ENCODE data around the gene SCD5.

DNA sequence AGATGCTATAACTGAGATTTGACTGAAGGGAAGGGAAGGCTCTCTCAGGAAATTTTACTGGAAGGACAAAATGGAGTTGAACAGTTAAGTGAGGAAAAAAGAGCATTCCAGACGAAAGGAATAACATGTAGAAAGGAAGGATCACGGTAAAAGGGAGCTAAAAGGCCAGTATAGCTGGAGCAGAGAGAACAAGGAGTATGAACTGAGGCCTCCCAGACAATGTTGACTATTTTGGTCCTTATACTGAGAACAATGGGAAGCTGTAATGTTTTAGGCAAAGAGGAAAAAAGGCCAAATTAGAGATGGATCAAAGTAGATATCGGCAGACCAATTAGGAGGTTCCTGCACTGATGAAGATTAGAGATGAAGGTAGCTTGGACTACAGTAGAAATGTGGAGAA is 26.8 kb upstream of the SCD5 start:
- TF ChIP-seq, protein P1, sequence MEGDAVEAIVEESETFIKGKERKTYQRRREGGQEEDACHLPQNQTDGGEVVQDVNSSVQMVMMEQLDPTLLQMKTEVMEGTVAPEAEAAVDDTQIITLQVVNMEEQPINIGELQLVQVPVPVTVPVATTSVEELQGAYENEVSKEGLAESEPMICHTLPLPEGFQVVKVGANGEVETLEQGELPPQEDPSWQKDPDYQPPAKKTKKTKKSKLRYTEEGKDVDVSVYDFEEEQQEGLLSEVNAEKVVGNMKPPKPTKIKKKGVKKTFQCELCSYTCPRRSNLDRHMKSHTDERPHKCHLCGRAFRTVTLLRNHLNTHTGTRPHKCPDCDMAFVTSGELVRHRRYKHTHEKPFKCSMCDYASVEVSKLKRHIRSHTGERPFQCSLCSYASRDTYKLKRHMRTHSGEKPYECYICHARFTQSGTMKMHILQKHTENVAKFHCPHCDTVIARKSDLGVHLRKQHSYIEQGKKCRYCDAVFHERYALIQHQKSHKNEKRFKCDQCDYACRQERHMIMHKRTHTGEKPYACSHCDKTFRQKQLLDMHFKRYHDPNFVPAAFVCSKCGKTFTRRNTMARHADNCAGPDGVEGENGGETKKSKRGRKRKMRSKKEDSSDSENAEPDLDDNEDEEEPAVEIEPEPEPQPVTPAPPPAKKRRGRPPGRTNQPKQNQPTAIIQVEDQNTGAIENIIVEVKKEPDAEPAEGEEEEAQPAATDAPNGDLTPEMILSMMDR (conservative IDR thresholded peaks at IDR 0.05; ENCODE audit: low read length): no peak
- no peak for TF ChIP-seq EZH2phosphoT487 (IDR thresholded peaks at IDR 0.05; ENCODE audit: borderline replicate concordance, low read depth, low read length)

All from OCI-LY7 (cell line).